Tibial nerve (tissue), 4 donors: ENCODE data around the gene COX8A. TPM values are rescaled to one million over a fixed set of nuclear protein-coding genes. Genes with fewer than 3 reads are reported as not detected.

Source experiments
- DNase-seq, 2 donors: peaks; one replicate each; pipeline ENCODE4 v3.0.0-alpha.2; 2019; ENCODE audit warnings: low spot score in 2 of 2
- H3K27ac ChIP-seq, 4 donors: fragments of 200-600 bp; sonication (generic) in 3 of 4; one replicate each; pipeline ENCODE4 v1.5.1; 2017 to 2019; ENCODE audit warnings: mild to moderate bottlenecking in 1 of 4
- H3K27me3 ChIP-seq, 2 donors: fragments of 200-600 bp; sonication (generic) in 1 of 2; one replicate each; pipeline versions ENCODE4 v1.5.1 to v1.6.0; 2017 to 2019
- H3K36me3 ChIP-seq, 3 donors: fragments of 200-600 bp; sonication (generic); one replicate each; pipeline ENCODE4 v1.5.1; 2018 to 2019
- H3K4me1 ChIP-seq, 4 donors: fragments of 200-600 bp; sonication (generic) in 3 of 4; one replicate each; pipeline ENCODE4 v1.5.1; 2017 to 2019
- H3K4me3 ChIP-seq, 4 donors: fragments of 200-600 bp; sonication (generic) in 3 of 4; one replicate each; pipeline ENCODE4 v1.5.1; 2017 to 2019; ENCODE audit warnings: mild to moderate bottlenecking in 1 of 4, moderate library complexity in 1 of 4
- H3K9me3 ChIP-seq, 4 donors: fragments of 200-600 bp; sonication (generic) in 3 of 4; one replicate each; pipeline ENCODE4 v1.5.1; 2017 to 2019
- CTCF ChIP-seq, 5 experiments: fragments of 200-600 bp in 3 of 5; fragments of 450-650 bp in 2 of 5; sonication (generic) in 3 of 5; IDR thresholded peaks; one replicate each; pipeline ENCODE4 v1.5.1; 2016 to 2019; ENCODE audit warnings: antibody characterized with exemption in 5 of 5, mild to moderate bottlenecking in 3 of 5, moderate library complexity in 2 of 5
- EP300 ChIP-seq, 2 donors: sonication (generic); formaldehyde crosslinking; IDR thresholded peaks; one replicate each; pipeline ENCODE4 v1.6.1; 2017; ENCODE audit warnings: antibody characterized with exemption in 2 of 2, mild to moderate bottlenecking in 1 of 2
- POLR2A ChIP-seq, 2 donors: fragments of 450-650 bp; IDR thresholded peaks; one replicate each; pipeline ENCODE4 v1.6.1; 2017; ENCODE audit warnings: antibody characterized with exemption in 2 of 2, mild to moderate bottlenecking in 2 of 2, moderate library complexity in 2 of 2
- WGBS, 2 donors: methylation state at CpG; one replicate each; pipeline ENCODE4 v1.1.5; 2018; 5-methylcytosine and 5-hydroxymethylcytosine counted together
- total RNA-seq, 4 donors: library from RNA; depleted of rRNA; stranded (reverse); fragments of >200 nt; gene quantifications; one replicate each; pipeline ENCODE4 v1.1.0, GENCODE V29; 2016

COX8A gene
- total RNA-seq, 4 donors from 2014 or later: 337 to 421 (median 383) TPM

GRCh38 chr11:63940786-63941185 is 33.6 kb upstream of the COX8A start:
- no peaks in the 10 kb centered on the region for H3K9me3 ChIP-seq
- no peak overlapping the region for H3K4me3 ChIP-seq
- DNase-seq: no peak
- H3K4me1 ChIP-seq: peaks cover 0 to 33% (median 10%) of the 10 kb centered on the region in 4 donors
- H3K27me3 ChIP-seq: no peaks in the 10 kb centered on the region
- H3K36me3 ChIP-seq: no peaks in the 10 kb centered on the region
- H3K27ac ChIP-seq: no peak overlapping the region
- no peak for TF ChIP-seq EP300 (IDR thresholded peaks at IDR 0.05)
- TF ChIP-seq POLR2A (IDR thresholded peaks at IDR 0.05): no peak
- no peak for TF ChIP-seq CTCF (IDR thresholded peaks at IDR 0.05)
- 83 to 85% methylated on average over 6 of the region's 6 CpGs for WGBS, 2 donors

GRCh38 chr11:63941901-63942300 is 32.5 kb upstream of the COX8A start:
- H3K27me3 ChIP-seq: no peaks in the 10 kb centered on the region
- peaks cover 0 to 33% (median 10%) of the 10 kb centered on the region in 4 donors for H3K4me1 ChIP-seq
- WGBS, 2 donors: 81 to 83% methylated on average over 4 of the region's 4 CpGs
- no peak overlapping the region for H3K27ac ChIP-seq
- TF ChIP-seq EP300 (IDR thresholded peaks at IDR 0.05) (no peak), CTCF (IDR thresholded peaks at IDR 0.05) (no peak), POLR2A (IDR thresholded peaks at IDR 0.05) (no peak)
- DNase-seq: no peak
- H3K4me3 ChIP-seq: no peak overlapping the region
- H3K36me3 ChIP-seq: peaks cover 0 to 4% (median 0%) of the 10 kb centered on the region in 3 donors
- H3K9me3 ChIP-seq: no peaks in the 10 kb centered on the region

GRCh38 chr11:63942803-63943202 is 31.6 kb upstream of the COX8A start:
- no peaks in the 10 kb centered on the region for H3K9me3 ChIP-seq
- no peak overlapping the region for H3K27ac ChIP-seq
- H3K27me3 ChIP-seq: no peaks in the 10 kb centered on the region
- H3K36me3 ChIP-seq: peaks cover 0 to 11% (median 0%) of the 10 kb centered on the region in 3 donors
- peaks cover 0 to 33% (median 10%) of the 10 kb centered on the region in 4 donors for H3K4me1 ChIP-seq
- no peak for DNase-seq
- TF ChIP-seq CTCF (IDR thresholded peaks at IDR 0.05) (no peak), POLR2A (IDR thresholded peaks at IDR 0.05) (no peak), EP300 (IDR thresholded peaks at IDR 0.05) (no peak)
- 84 to 97% methylated on average over 3 of the region's 3 CpGs for WGBS, 2 donors
- H3K4me3 ChIP-seq: no peak overlapping the region

- no peaks in the 10 kb centered on the region for H3K27me3 ChIP-seq
- DNase-seq: no peak
- H3K27ac ChIP-seq: peak overlapping the region in 3 of 4 donors; percentile 26 to 54 (median 49)
- no peak for TF ChIP-seq EP300 (IDR thresholded peaks at IDR 0.05)
- no peak for TF ChIP-seq POLR2A (IDR thresholded peaks at IDR 0.05)
- TF ChIP-seq CTCF (IDR thresholded peaks at IDR 0.05): no peak
- H3K4me3 ChIP-seq: no peak overlapping the region
- WGBS, 2 donors: 43 to 45% methylated on average over 8 of the region's 8 CpGs
- H3K9me3 ChIP-seq: no peaks in the 10 kb centered on the region
- H3K36me3 ChIP-seq: peaks cover 0 to 24% (median 0%) of the 10 kb centered on the region in 3 donors
- H3K4me1 ChIP-seq: peaks cover 0 to 18% (median 5%) of the 10 kb centered on the region in 4 donors
Observed at GRCh38 chr11:63944987-63945386, 29.4 kb upstream of the COX8A start.

- TF ChIP-seq EP300 (IDR thresholded peaks at IDR 0.05) (peak in 1 of 2 donors; percentile 34), CTCF (IDR thresholded peaks at IDR 0.05) (peak; percentile 63 to 93 (median 72)), POLR2A (IDR thresholded peaks at IDR 0.05) (no peak)
- H3K4me1 ChIP-seq: peaks cover 0 to 12% (median 5%) of the 10 kb centered on the region in 4 donors
- H3K9me3 ChIP-seq: no peaks in the 10 kb centered on the region
- WGBS, 2 donors: 32 to 35% methylated on average over 14 of the region's 14 CpGs
- H3K4me3 ChIP-seq: peak overlapping the region in 3 of 4 donors; percentile 12 to 31 (median 20)
- H3K27me3 ChIP-seq: no peaks in the 10 kb centered on the region
- H3K36me3 ChIP-seq: peaks cover 0 to 24% (median 0%) of the 10 kb centered on the region in 3 donors
- peak overlapping the region in 3 of 4 donors; percentile 26 to 54 (median 49) for H3K27ac ChIP-seq
- DNase-seq: peak; percentile 57 to 77
Observed at GRCh38 chr11:63945477-63946163, 28.8 kb upstream of the COX8A start.
